ENCODE data around the gene CTPS1. TPM values are rescaled to one million over a fixed set of nuclear protein-coding genes. Genes with fewer than 3 reads are reported as not detected.

The CTPS1 gene
- total and polyA plus RNA-seq, 4 donors, result 26.7 to 60.6 (median 45.0) TPM

- Histone ChIP-seq H3K36me3 (ENCODE audit: control insufficient read depth in 1 of 2, insufficient read depth in 2 of 2, low read length in 1 of 2) (peaks cover 3 to 8% of the 10 kb centered on the region in 2 donors), H3K4me3 (ENCODE audit: low read length in 2 of 2) (no peak overlapping the region), H3K9me3 (ENCODE audit: control insufficient read depth, low read length) (no peaks in the 10 kb centered on the region), H3K4me1 (ENCODE audit: control insufficient read depth in 1 of 2, insufficient read depth in 2 of 2, low read length in 2 of 2) (peaks cover 7 to 16% of the 10 kb centered on the region in 2 donors), H3K27me3 (ENCODE audit: control insufficient read depth in 1 of 2, insufficient read depth in 2 of 2, low read length in 1 of 2) (no peaks in the 10 kb centered on the region), H3K27ac (ENCODE audit: low read depth in 1 of 2, low read length in 2 of 2) (peak overlapping the region; percentile 62 to 99)
- intact Hi-C loops (cut with DNase I), result loop anchor here (2.0 to 10.0 kb wide), 6 partner anchors 52 to 199 kb away; partner anchors contain the start of gene SCMH1 (in 2 of the 2)
- ATAC-seq (ENCODE audit: low FRiP score), result peak; percentile 90
- DNase-seq, result peak; percentile 75 to 81
- WGBS, 2 donors, result 4 to 5% methylated on average over 5 of the region's 5 CpGs
Observed at GRCh38 chr1:41045740-41046139, 66.2 kb downstream of the CTPS1 start.

DNA sequence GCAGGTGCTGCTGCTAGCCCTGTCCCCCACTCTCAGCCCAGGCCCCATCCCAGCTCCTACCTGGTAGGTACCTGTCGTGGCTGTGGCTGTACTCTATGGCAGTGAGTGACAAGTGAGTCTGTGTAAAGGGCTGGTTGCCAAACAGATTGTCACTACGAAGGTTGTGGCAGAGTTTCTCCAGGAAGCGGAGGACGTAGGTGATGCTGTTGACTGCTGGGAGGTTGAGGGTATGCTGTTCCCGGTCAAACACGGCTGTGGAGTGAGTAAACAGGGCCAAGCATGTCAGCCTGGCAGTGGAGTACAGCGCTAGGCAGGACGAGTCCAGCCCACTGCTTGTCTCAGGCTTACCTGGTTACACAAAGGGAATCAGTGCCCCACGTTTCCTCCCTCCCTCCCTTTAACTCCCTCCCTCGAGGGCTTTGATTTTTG, 66.9 kb downstream of the CTPS1 start:
- Histone ChIP-seq H3K4me1 (ENCODE audit: control insufficient read depth in 1 of 2, insufficient read depth in 2 of 2, low read length in 2 of 2) (peaks cover 7 to 16% of the 10 kb centered on the region in 2 donors), H3K9me3 (ENCODE audit: control insufficient read depth, low read length) (no peaks in the 10 kb centered on the region), H3K27me3 (ENCODE audit: control insufficient read depth in 1 of 2, insufficient read depth in 2 of 2, low read length in 1 of 2) (no peaks in the 10 kb centered on the region), H3K27ac (ENCODE audit: low read depth in 1 of 2, low read length in 2 of 2) (peak overlapping the region; percentile 46 to 99), H3K4me3 (ENCODE audit: low read length in 2 of 2) (no peak overlapping the region), H3K36me3 (ENCODE audit: control insufficient read depth in 1 of 2, insufficient read depth in 2 of 2, low read length in 1 of 2) (peaks cover 3 to 8% of the 10 kb centered on the region in 2 donors)
- ATAC-seq (ENCODE audit: low FRiP score), result peak; percentile 28
- intact Hi-C loops (cut with DNase I), result loop anchor here (5.0 to 10.0 kb wide), 5 partner anchors 51 to 198 kb away; partner anchors contain the start of gene SCMH1 (in 2 of the 2)
- no peak for DNase-seq
- WGBS, 2 donors, result 20 to 29% methylated on average over 10 of the region's 10 CpGs

GRCh38 chr1:41048540-41048939, 69.0 kb downstream of the CTPS1 start:
- DNase-seq, result no peak
- Histone ChIP-seq H3K9me3 (ENCODE audit: control insufficient read depth, low read length) (no peaks in the 10 kb centered on the region), H3K27ac (ENCODE audit: low read depth in 1 of 2, low read length in 2 of 2) (peak overlapping the region in 1 of 2 donors; percentile 17), H3K4me1 (ENCODE audit: control insufficient read depth in 1 of 2, insufficient read depth in 2 of 2, low read length in 2 of 2) (peaks cover 7 to 16% of the 10 kb centered on the region in 2 donors), H3K27me3 (ENCODE audit: control insufficient read depth in 1 of 2, insufficient read depth in 2 of 2, low read length in 1 of 2) (no peaks in the 10 kb centered on the region), H3K4me3 (ENCODE audit: low read length in 2 of 2) (no peak overlapping the region), H3K36me3 (ENCODE audit: control insufficient read depth in 1 of 2, insufficient read depth in 2 of 2, low read length in 1 of 2) (peaks cover 0 to 6% of the 10 kb centered on the region in 2 donors)
- intact Hi-C loops (cut with DNase I), result loop anchor here (5.0 to 10.0 kb wide), 5 partner anchors 49 to 196 kb away; partner anchors contain the start of gene SCMH1 (in 2 of the 2)
- ATAC-seq (ENCODE audit: low FRiP score), result no peak
- 93% methylated on average over 3 of the region's 3 CpGs for WGBS, 2 donors

GRCh38 chr1:41051022-41051421, 71.5 kb downstream of the CTPS1 start:
- WGBS, 2 donors, result 90 to 94% methylated on average over 1 of the region's 1 CpG
- ATAC-seq (ENCODE audit: low FRiP score), result no peak
- H3K4me1 ChIP-seq (ENCODE audit: control insufficient read depth in 1 of 2, insufficient read depth in 2 of 2, low read length in 2 of 2), result peaks cover 0 to 2% of the 10 kb centered on the region in 2 donors

DNA sequence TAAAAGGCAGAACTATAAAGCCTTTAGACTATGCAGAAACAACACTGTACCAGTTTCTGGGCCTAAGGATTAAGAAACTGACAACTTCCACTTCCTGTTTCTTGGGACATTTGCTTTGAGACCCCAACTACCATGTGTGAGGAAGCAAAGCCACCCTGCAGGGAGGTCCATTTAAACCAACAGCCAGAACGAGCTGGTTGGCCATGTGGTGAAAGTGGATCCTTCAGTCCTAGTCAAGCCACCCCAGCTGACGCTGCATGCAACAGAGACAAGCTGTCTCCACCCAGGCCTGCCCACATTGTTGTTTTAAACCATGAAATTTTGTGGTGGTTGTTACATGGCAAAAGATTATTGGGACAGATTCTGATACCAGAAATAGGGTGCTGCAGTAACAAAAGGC, 73.8 kb downstream of the CTPS1 start:
- ATAC-seq (ENCODE audit: low FRiP score), result no peak
- DNase-seq, result no peak
- Histone ChIP-seq H3K27ac (ENCODE audit: low read depth in 1 of 2, low read length in 2 of 2) (no peak overlapping the region), H3K9me3 (ENCODE audit: control insufficient read depth, low read length) (no peaks in the 10 kb centered on the region), H3K4me3 (ENCODE audit: low read length in 2 of 2) (no peak overlapping the region), H3K27me3 (ENCODE audit: control insufficient read depth in 1 of 2, insufficient read depth in 2 of 2, low read length in 1 of 2) (no peaks in the 10 kb centered on the region), H3K4me1 (ENCODE audit: control insufficient read depth in 1 of 2, insufficient read depth in 2 of 2, low read length in 2 of 2) (no peaks in the 10 kb centered on the region), H3K36me3 (ENCODE audit: control insufficient read depth in 1 of 2, insufficient read depth in 2 of 2, low read length in 1 of 2) (peaks cover 0 to 4% of the 10 kb centered on the region in 2 donors)
- 74 to 79% methylated on average over 2 of the region's 2 CpGs for WGBS, 2 donors
- intact Hi-C loops (cut with DNase I), result no loop called here

More at GRCh38 chr1:41051022-41051421, 71.5 kb downstream of the CTPS1 start:
- H3K9me3 ChIP-seq (ENCODE audit: control insufficient read depth, low read length), result no peaks in the 10 kb centered on the region
- H3K27me3 ChIP-seq (ENCODE audit: control insufficient read depth in 1 of 2, insufficient read depth in 2 of 2, low read length in 1 of 2), result no peaks in the 10 kb centered on the region
- intact Hi-C loops (cut with DNase I), result no loop called here
- H3K4me3 ChIP-seq (ENCODE audit: low read length in 2 of 2), result no peak overlapping the region
- peaks cover 0 to 4% of the 10 kb centered on the region in 2 donors for H3K36me3 ChIP-seq (ENCODE audit: control insufficient read depth in 1 of 2, insufficient read depth in 2 of 2, low read length in 1 of 2)
- H3K27ac ChIP-seq (ENCODE audit: low read depth in 1 of 2, low read length in 2 of 2), result no peak overlapping the region
- DNase-seq, result no peak

DNA sequence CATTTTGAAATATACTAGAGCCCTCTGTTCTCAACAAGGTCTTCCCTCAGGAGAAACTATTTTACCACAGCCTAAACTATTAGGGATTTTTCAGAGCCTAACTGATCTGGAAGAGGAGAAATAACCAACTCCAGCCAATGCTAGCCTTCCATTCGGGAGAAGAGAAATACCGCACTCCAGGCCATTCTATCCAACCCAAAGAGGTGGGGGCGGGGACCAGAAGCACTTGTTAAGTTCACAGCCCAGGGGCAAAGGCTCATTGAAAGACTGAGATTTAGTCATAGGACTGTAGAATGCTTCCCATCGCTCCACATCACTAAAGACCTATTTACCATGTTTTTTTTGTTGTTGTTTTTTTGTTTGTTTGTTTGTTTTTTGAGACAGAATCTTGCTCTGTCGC, 77.4 kb downstream of the CTPS1 start:
- intact Hi-C loops (cut with DNase I), result no loop called here
- Histone ChIP-seq H3K27me3 (ENCODE audit: control insufficient read depth in 1 of 2, insufficient read depth in 2 of 2, low read length in 1 of 2) (no peaks in the 10 kb centered on the region), H3K36me3 (ENCODE audit: control insufficient read depth in 1 of 2, insufficient read depth in 2 of 2, low read length in 1 of 2) (no peaks in the 10 kb centered on the region)

More for the DNA sequence above, 77.4 kb downstream of the CTPS1 start:
- no peak for DNase-seq
- Histone ChIP-seq H3K4me1 (ENCODE audit: control insufficient read depth in 1 of 2, insufficient read depth in 2 of 2, low read length in 2 of 2) (no peaks in the 10 kb centered on the region), H3K9me3 (ENCODE audit: control insufficient read depth, low read length) (no peaks in the 10 kb centered on the region), H3K4me3 (ENCODE audit: low read length in 2 of 2) (no peak overlapping the region), H3K27ac (ENCODE audit: low read depth in 1 of 2, low read length in 2 of 2) (no peak overlapping the region)
- 92 to 93% methylated on average over 5 of the region's 5 CpGs for WGBS, 2 donors
- no peak for ATAC-seq (ENCODE audit: low FRiP score)

Other genes with a start within 250 kb of the CTPS1 start
- 1 to 10 TPM; 7.2 to 8.7 TPM for gene KCNQ4, start 195.9 kb upstream of the CTPS1 start, total RNA-seq
- gene KCNQ4, start 195.9 kb upstream of the CTPS1 start, polyA plus RNA-seq, result 10 to 100 TPM in 1 of 2 donors, under 1 TPM in 1; 0.88 to 10.0 TPM
- gene CITED4, start 117.3 kb upstream of the CTPS1 start, total RNA-seq, result 10 to 100 TPM; 13.2 to 19.0 TPM
- 10 to 100 TPM in 1 of 2 donors, 1 to 10 TPM in 1; 4.0 to 13.5 TPM for gene CITED4, start 117.3 kb upstream of the CTPS1 start, polyA plus RNA-seq
- 1 to 10 TPM in 1 of 2 donors, under 1 TPM in 1; 0.69 to 1.0 TPM for gene SLFNL1, start 42.0 kb downstream of the CTPS1 start, total RNA-seq
- under 1 TPM; 0.38 to 0.51 TPM for gene SLFNL1, start 42.0 kb downstream of the CTPS1 start, polyA plus RNA-seq

Data from aorta (tissue), 5 donors.